Measurements from ENCODE around the gene RAB3C.
"Not testable (repeated sequence)": the region's sequence is repeated elsewhere in the genome, so short reads cannot be mapped to it uniquely, and the experiment has no call there.

The RAB3C gene

DNA sequence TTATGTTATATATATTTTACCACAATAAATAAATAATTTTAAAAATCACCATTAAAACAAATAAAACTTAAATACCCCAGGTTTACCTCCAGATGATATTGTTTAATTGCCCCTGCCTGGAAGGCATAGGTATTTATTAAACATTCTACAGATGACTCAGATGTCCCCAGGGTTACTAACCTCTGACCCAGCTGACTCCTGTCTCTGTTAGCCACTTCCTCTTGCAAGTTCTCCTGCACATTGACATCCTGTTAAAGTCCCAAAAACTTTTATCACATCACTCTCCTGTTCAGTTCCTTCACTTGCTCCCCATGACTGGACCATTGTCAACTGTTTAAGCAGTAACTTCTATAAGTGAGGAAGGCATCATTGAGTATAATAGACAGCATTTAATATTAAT lies 37.0 kb upstream of the RAB3C start:
- no peak for DNase-seq

GRCh38 chr5:58548068-58548467 lies 34.8 kb upstream of the RAB3C start:
- H3K4me3 Mint-ChIP-seq: no peak overlapping the region
- H3K4me1 Mint-ChIP-seq: peaks cover 9% of the 10 kb centered on the region
- no peak for TF ChIP-seq CTCF (IDR thresholded peaks at IDR 0.05)

More for the DNA sequence above, 37.0 kb upstream of the RAB3C start:
- H3K27ac Mint-ChIP-seq: no peak overlapping the region
- no peak overlapping the region for H3K4me3 Mint-ChIP-seq
- no peak for TF ChIP-seq CTCF (IDR thresholded peaks at IDR 0.05)
- peaks cover 9% of the 10 kb centered on the region for H3K4me1 Mint-ChIP-seq
- peaks cover 14% of the 10 kb centered on the region for H3K9me3 Mint-ChIP-seq
- no peaks in the 10 kb centered on the region for H3K36me3 Mint-ChIP-seq (ENCODE audit: low read depth)
- H3K27me3 Mint-ChIP-seq (ENCODE audit: low read depth, poor library complexity): peaks cover 3% of the 10 kb centered on the region

GRCh38 chr5:58551492-58551891 lies 31.4 kb upstream of the RAB3C start:
- Mint-ChIP-seq H3K27me3 (ENCODE audit: low read depth, poor library complexity) (peaks cover 3% of the 10 kb centered on the region), H3K4me3 (no peak overlapping the region), H3K9me3 (peaks cover 3% of the 10 kb centered on the region), H3K27ac (no peak overlapping the region), H3K4me1 (peaks cover 2% of the 10 kb centered on the region), H3K36me3 (ENCODE audit: low read depth) (no peaks in the 10 kb centered on the region)
- no peak for TF ChIP-seq CTCF (IDR thresholded peaks at IDR 0.05)
- DNase-seq: no peak

More at GRCh38 chr5:58548068-58548467, 34.8 kb upstream of the RAB3C start:
- H3K36me3 Mint-ChIP-seq (ENCODE audit: low read depth): no peaks in the 10 kb centered on the region
- DNase-seq: no peak
- H3K27me3 Mint-ChIP-seq (ENCODE audit: low read depth, poor library complexity): peaks cover 3% of the 10 kb centered on the region
- peaks cover 4% of the 10 kb centered on the region for H3K9me3 Mint-ChIP-seq
- H3K27ac Mint-ChIP-seq: no peak overlapping the region

- not testable (repeated sequence) for H3K4me1 Mint-ChIP-seq
- H3K4me3 Mint-ChIP-seq: peak overlapping the region; percentile 29
These were observed 25.1 kb upstream of the RAB3C start for GRCh38 chr5:58557665-58558338.

DNA sequence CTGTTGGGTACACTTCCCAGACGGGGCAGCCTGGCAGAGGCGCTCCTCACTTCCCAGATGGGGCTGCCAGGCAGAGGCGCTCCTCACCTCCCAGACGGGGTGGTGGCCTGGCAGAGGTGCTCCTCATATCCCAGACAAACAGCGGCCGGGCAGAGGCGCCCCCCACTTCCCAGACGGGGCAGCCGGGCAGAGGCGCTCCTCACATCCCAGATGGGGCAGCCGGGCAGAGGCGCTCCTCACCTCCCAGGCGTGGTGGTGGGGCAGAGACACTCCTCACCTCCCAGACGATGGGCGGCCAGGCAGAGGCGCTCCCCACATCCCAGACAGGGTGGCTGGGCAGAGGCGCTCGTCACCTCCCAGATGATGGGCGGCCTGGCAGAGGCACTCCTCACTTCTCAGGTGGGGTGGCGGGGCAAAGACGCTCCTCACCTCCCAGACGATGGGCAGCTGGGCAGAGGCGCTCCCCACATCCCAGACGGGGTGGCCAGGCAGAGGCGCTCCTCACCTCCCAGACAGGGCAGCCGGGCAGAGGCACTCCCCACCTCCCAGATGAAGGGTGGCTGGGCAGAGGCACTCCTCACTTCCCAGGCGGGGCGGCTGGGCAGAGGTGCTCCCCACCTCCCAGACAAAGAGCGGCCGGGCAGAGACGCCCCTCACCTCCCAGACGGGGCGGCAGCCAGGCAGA lies 19.7 kb upstream of the RAB3C start:
- not testable (repeated sequence) for H3K4me3 Mint-ChIP-seq; H3K27ac Mint-ChIP-seq; H3K36me3 Mint-ChIP-seq (ENCODE audit: low read depth); DNase-seq; H3K4me1 Mint-ChIP-seq; H3K27me3 Mint-ChIP-seq (ENCODE audit: low read depth, poor library complexity)
- peaks cover 25% of the 10 kb centered on the region for H3K9me3 Mint-ChIP-seq

More at GRCh38 chr5:58557665-58558338, 25.1 kb upstream of the RAB3C start:
- H3K27ac Mint-ChIP-seq; DNase-seq; H3K9me3 Mint-ChIP-seq; H3K36me3 Mint-ChIP-seq (ENCODE audit: low read depth); H3K27me3 Mint-ChIP-seq (ENCODE audit: low read depth, poor library complexity): not testable (repeated sequence)

GRCh38 chr5:58564043-58564832 lies 18.6 kb upstream of the RAB3C start:
- H3K36me3 Mint-ChIP-seq (ENCODE audit: low read depth); H3K4me1 Mint-ChIP-seq; DNase-seq; H3K27ac Mint-ChIP-seq; H3K4me3 Mint-ChIP-seq; H3K27me3 Mint-ChIP-seq (ENCODE audit: low read depth, poor library complexity): not testable (repeated sequence)
- peaks cover 23% of the 10 kb centered on the region for H3K9me3 Mint-ChIP-seq

DNA sequence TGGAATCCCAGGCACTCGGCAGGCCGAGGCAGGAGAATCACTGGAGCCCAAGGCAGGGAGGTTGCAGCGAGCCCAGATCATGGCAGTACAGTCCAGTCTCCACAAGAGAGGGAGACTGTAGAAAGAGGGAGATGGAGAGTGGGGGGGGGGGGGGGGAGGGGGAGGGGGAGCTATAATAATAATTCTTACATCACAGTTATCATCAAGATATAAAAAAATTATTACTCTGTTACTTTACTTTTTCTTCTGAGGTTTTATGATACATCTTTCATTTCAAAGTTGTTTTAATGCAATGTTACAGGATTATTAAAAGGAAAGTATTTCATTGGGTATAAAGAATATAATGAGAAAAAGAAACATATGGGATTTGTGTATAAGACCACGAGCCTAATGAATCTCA lies 17.8 kb upstream of the RAB3C start:
- TF ChIP-seq CTCF (IDR thresholded peaks at IDR 0.05): no peak
- Mint-ChIP-seq H3K27me3 (ENCODE audit: low read depth, poor library complexity) (peaks cover 8% of the 10 kb centered on the region), H3K36me3 (ENCODE audit: low read depth) (no peaks in the 10 kb centered on the region), H3K4me1 (no peaks in the 10 kb centered on the region), H3K4me3 (no peak overlapping the region), H3K9me3 (peaks cover 23% of the 10 kb centered on the region), H3K27ac (no peak overlapping the region)
- DNase-seq: no peak
